ENCODE results near the gene PSMA6. TPM values are rescaled to one million over a fixed set of nuclear protein-coding genes. Genes with fewer than 3 reads are reported as not detected.

The PSMA6 gene
- total and polyA plus RNA-seq, 2 donors (not counting 1 experiment from before 2014, with no cell fraction given): 190 to 225 TPM

DNA sequence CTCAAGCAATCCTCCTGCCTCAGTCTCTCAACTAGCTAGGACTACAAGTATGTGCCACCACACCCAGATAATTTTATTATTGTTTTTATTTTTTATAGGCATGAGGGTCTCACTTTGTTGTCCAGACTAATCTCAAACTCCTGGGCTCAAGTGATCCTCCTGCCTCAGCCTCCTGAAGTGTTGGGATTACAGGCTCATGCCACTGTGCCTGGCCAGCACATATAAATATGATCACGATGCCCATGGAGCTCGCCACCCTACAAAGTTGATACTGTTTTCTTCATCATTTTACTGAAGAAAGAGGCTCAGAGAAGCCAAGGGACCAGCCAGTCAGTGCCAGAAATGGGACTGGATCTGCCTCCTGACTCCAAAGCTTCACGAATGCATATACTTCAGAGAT is 59.3 kb downstream of the PSMA6 start:
- Histone ChIP-seq H3K36me3 (ENCODE audit: control insufficient read depth, insufficient read depth, low read length) (no peaks in the 10 kb centered on the region), H3K4me3 (replicated peaks in 1 of 4; ENCODE audit: control extremely low read depth in 1 of 4, insufficient read depth in 1 of 4, low read depth in 3 of 4, low read length in 4 of 4) (no peak overlapping the region), H4K20me1 (ENCODE audit: control insufficient read depth, extremely low read depth, insufficient read depth, low read length) (no peaks in the 10 kb centered on the region), H3K9me3 (ENCODE audit: control insufficient read depth, insufficient read depth, low read depth, low read length) (no peaks in the 10 kb centered on the region), H3K9ac (ENCODE audit: insufficient read depth, low read length) (no peak overlapping the region), H3K4me1 (ENCODE audit: control insufficient read depth, extremely low read depth, insufficient read depth, low read length) (no peaks in the 10 kb centered on the region), H3K4me2 (ENCODE audit: extremely low read depth, insufficient read depth, low read length) (no peak overlapping the region), H2AFZ (ENCODE audit: low read length) (no peak overlapping the region), H3K27ac (ENCODE audit: insufficient read depth, low read length) (no peak overlapping the region), H3K27me3 (ENCODE audit: control insufficient read depth, insufficient read depth, low read length) (no peaks in the 10 kb centered on the region), H3K79me2 (ENCODE audit: control insufficient read depth, insufficient read depth, low read length) (no peaks in the 10 kb centered on the region)
- TF ChIP-seq, protein P1, sequence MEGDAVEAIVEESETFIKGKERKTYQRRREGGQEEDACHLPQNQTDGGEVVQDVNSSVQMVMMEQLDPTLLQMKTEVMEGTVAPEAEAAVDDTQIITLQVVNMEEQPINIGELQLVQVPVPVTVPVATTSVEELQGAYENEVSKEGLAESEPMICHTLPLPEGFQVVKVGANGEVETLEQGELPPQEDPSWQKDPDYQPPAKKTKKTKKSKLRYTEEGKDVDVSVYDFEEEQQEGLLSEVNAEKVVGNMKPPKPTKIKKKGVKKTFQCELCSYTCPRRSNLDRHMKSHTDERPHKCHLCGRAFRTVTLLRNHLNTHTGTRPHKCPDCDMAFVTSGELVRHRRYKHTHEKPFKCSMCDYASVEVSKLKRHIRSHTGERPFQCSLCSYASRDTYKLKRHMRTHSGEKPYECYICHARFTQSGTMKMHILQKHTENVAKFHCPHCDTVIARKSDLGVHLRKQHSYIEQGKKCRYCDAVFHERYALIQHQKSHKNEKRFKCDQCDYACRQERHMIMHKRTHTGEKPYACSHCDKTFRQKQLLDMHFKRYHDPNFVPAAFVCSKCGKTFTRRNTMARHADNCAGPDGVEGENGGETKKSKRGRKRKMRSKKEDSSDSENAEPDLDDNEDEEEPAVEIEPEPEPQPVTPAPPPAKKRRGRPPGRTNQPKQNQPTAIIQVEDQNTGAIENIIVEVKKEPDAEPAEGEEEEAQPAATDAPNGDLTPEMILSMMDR (conservative IDR thresholded peaks at IDR 0.05 in 1 of 2, IDR thresholded peaks at IDR 0.05 in 1 of 2; ENCODE audit: low read depth in 1 of 2, low read length in 2 of 2): no peak
- no peak for TF ChIP-seq EZH2 (IDR thresholded peaks at IDR 0.05; ENCODE audit: low read length, missing control alignments)
- DNase-seq (ENCODE audit: low read depth in 2 of 2): no peak

DNA sequence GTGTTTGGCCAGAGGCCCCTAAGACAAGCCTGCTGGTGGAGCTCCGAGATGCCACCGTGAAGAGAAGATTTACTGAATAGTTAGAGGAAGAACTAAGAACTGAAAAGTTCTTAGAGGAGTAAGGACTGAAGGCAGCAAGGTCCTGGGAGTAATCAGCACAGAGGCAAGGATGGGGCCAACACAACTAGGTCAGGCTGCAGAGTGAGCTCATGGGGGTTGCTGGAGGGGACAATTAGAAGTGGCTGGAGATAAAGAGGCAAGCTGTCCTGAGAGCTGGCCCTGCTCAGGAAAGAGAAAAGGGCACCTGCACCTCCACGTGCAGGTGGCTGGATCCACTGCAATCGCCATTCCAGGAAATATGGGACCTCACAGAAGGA is 59.7 kb downstream of the PSMA6 start:
- Histone ChIP-seq H3K27ac (ENCODE audit: insufficient read depth, low read length) (no peak overlapping the region), H2AFZ (ENCODE audit: low read length) (no peak overlapping the region), H4K20me1 (ENCODE audit: control insufficient read depth, extremely low read depth, insufficient read depth, low read length) (no peaks in the 10 kb centered on the region), H3K9ac (ENCODE audit: insufficient read depth, low read length) (no peak overlapping the region), H3K9me3 (ENCODE audit: control insufficient read depth, insufficient read depth, low read depth, low read length) (no peaks in the 10 kb centered on the region), H3K4me2 (ENCODE audit: extremely low read depth, insufficient read depth, low read length) (no peak overlapping the region), H3K4me1 (ENCODE audit: control insufficient read depth, extremely low read depth, insufficient read depth, low read length) (no peaks in the 10 kb centered on the region), H3K4me3 (replicated peaks in 1 of 4; ENCODE audit: control extremely low read depth in 1 of 4, insufficient read depth in 1 of 4, low read depth in 3 of 4, low read length in 4 of 4) (no peak overlapping the region), H3K79me2 (ENCODE audit: control insufficient read depth, insufficient read depth, low read length) (no peaks in the 10 kb centered on the region), H3K36me3 (ENCODE audit: control insufficient read depth, insufficient read depth, low read length) (no peaks in the 10 kb centered on the region), H3K27me3 (ENCODE audit: control insufficient read depth, insufficient read depth, low read length) (no peaks in the 10 kb centered on the region)
- TF ChIP-seq, protein P1 (conservative IDR thresholded peaks at IDR 0.05 in 1 of 2, IDR thresholded peaks at IDR 0.05 in 1 of 2; ENCODE audit: low read depth in 1 of 2, low read length in 2 of 2): no peak
- TF ChIP-seq EZH2 (IDR thresholded peaks at IDR 0.05; ENCODE audit: low read length, missing control alignments): no peak
- no peak for DNase-seq (ENCODE audit: low read depth in 2 of 2)

DNA sequence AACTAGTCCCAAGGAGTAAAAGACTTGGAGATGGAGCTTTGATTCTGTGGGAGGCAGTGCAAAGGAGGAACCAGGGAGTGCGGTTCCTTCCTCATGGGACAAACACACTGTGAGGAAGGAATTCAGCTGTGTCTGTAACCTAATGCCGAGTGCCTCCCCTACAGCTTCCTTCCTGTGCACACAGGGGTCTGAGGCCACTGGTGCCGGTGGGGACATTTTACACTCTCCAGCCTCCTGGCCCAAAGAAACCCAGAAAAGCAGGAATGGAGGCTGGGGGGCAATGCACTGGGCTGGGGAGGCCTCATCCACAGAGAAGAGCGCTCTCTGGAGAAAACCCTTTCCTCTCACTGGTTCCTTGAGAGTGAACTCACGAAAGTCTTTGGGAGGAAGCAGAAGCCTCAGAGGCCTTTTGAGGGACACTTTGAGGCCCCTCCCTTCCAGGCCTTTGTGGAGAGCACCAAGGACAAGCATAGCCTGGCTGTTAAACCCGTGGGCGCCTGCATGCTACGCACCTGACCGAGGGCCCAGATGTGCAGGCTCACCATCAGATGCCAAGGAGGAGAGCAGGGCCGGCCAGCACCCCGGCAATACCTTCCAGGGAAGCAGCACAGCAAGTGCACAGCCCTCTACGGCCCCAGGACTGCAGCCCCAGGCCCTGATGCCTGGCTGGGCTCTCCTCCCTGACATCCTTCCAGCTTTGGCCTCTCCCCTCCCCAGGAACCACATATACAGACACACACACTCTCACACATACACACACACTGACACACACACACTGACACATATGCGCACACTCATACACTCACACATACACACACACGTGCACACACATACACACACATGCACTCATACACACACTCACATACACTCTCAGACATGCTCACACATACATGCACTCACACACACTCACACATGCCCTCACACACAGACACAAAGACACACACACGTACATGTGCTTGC is 60.4 kb downstream of the PSMA6 start:
- Histone ChIP-seq H3K9ac (ENCODE audit: insufficient read depth, low read length) (no peak overlapping the region), H3K27ac (ENCODE audit: insufficient read depth, low read length) (no peak overlapping the region), H2AFZ (ENCODE audit: low read length) (no peak overlapping the region), H3K27me3 (ENCODE audit: control insufficient read depth, insufficient read depth, low read length) (no peaks in the 10 kb centered on the region), H4K20me1 (ENCODE audit: control insufficient read depth, extremely low read depth, insufficient read depth, low read length) (no peaks in the 10 kb centered on the region), H3K79me2 (ENCODE audit: control insufficient read depth, insufficient read depth, low read length) (no peaks in the 10 kb centered on the region), H3K4me3 (replicated peaks in 1 of 4; ENCODE audit: control extremely low read depth in 1 of 4, insufficient read depth in 1 of 4, low read depth in 3 of 4, low read length in 4 of 4) (no peak overlapping the region), H3K9me3 (ENCODE audit: control insufficient read depth, insufficient read depth, low read depth, low read length) (no peaks in the 10 kb centered on the region), H3K4me2 (ENCODE audit: extremely low read depth, insufficient read depth, low read length) (no peak overlapping the region), H3K4me1 (ENCODE audit: control insufficient read depth, extremely low read depth, insufficient read depth, low read length) (no peaks in the 10 kb centered on the region), H3K36me3 (ENCODE audit: control insufficient read depth, insufficient read depth, low read length) (no peaks in the 10 kb centered on the region)
- DNase-seq (ENCODE audit: low read depth in 2 of 2): no peak
- TF ChIP-seq, protein P1 (conservative IDR thresholded peaks at IDR 0.05 in 1 of 2, IDR thresholded peaks at IDR 0.05 in 1 of 2; ENCODE audit: low read depth in 1 of 2, low read length in 2 of 2): no peak
- no peak for TF ChIP-seq EZH2 (IDR thresholded peaks at IDR 0.05; ENCODE audit: low read length, missing control alignments)
